Keratinocyte (primary cell): ENCODE data around the gene RGS3. TPM values are rescaled to one million over a fixed set of nuclear protein-coding genes. Genes with fewer than 3 reads are reported as not detected.

Experiments used
- DNase-seq: peaks from one replicate; pipeline ENCODE4 v3.0.0-alpha.2; 2011; ENCODE audit warnings: low read depth, missing footprints, low spot score
- FAIRE-seq: peaks from 2 replicates; lab custom pipeline; 2011; peaks lifted over from hg19 to GRCh38; lab: Jason Lieb, UNC
- H2AFZ ChIP-seq: 2 replicates; pipeline ENCODE4 v1.6.0; 2012; ENCODE audit warnings: low read length, control low read depth, inconsistent platforms; ENCODE audit not compliant: control insufficient read depth
- H3K27ac ChIP-seq: 2 replicates; pipeline ENCODE4 v1.5.1; 2011; ENCODE audit warnings: low read length; ENCODE audit not compliant: control insufficient read depth, insufficient read depth
- H3K27me3 ChIP-seq: 3 replicates; pipeline ENCODE4 v1.6.0; 2011; ENCODE audit warnings: low read length; ENCODE audit not compliant: control insufficient read depth, insufficient read depth; ENCODE audit errors: extremely low read depth
- H3K36me3 ChIP-seq, 2 experiments: 2 replicates in 1 of 2; 3 replicates in 1 of 2; pipeline ENCODE4 v1.5.1; 2011; ENCODE audit warnings: low read length in 2 of 2, mild to moderate bottlenecking in 1 of 2; ENCODE audit not compliant: control insufficient read depth in 2 of 2, insufficient read depth in 2 of 2; ENCODE audit errors: extremely low read depth in 1 of 2
- H3K4me1 ChIP-seq: 3 replicates; pipeline ENCODE4 v1.5.1; 2011; ENCODE audit warnings: low read length; ENCODE audit not compliant: control insufficient read depth, insufficient read depth; ENCODE audit errors: extremely low read depth
- H3K4me2 ChIP-seq: 3 replicates; pipeline ENCODE4 v1.6.0; 2011; ENCODE audit warnings: low read depth, low read length; ENCODE audit not compliant: control insufficient read depth, insufficient read depth; ENCODE audit errors: extremely low read depth
- H3K4me3 ChIP-seq, 3 experiments: fragments of 200-600 bp in 1 of 3; sonication (generic) in 1 of 3; 2 replicates in 2 of 3; 3 replicates in 1 of 3; pipeline ENCODE4 v1.5.1; 2011 to 2016; ENCODE audit warnings: low read length in 3 of 3, mild to moderate bottlenecking in 3 of 3, control low read depth in 2 of 3, inconsistent platforms in 1 of 3, low read depth in 1 of 3, mixed read lengths in 1 of 3, mixed run types in 1 of 3, moderate library complexity in 1 of 3; ENCODE audit not compliant: control insufficient read depth in 2 of 3, insufficient read depth in 2 of 3; ENCODE audit errors: extremely low read depth in 1 of 3
- H3K79me2 ChIP-seq: 2 replicates; pipeline ENCODE4 v1.6.0; 2012; ENCODE audit warnings: low read length; ENCODE audit not compliant: control insufficient read depth, insufficient read depth
- H3K9ac ChIP-seq: 3 replicates; pipeline ENCODE4 v1.6.0; 2011; ENCODE audit warnings: low read length; ENCODE audit not compliant: control insufficient read depth, insufficient read depth; ENCODE audit errors: extremely low read depth
- H3K9me1 ChIP-seq: 3 replicates; pipeline ENCODE4 v1.6.0; 2011; ENCODE audit warnings: low read length; ENCODE audit not compliant: control insufficient read depth, insufficient read depth; ENCODE audit errors: extremely low read depth
- H3K9me3 ChIP-seq: 2 replicates; pipeline ENCODE4 v1.5.1; 2012; ENCODE audit warnings: low read depth, low read length; ENCODE audit not compliant: control insufficient read depth
- H4K20me1 ChIP-seq: 3 replicates; pipeline ENCODE4 v1.6.0; 2011; ENCODE audit warnings: low read length; ENCODE audit not compliant: control insufficient read depth, insufficient read depth; ENCODE audit errors: extremely low read depth
- EZH2 ChIP-seq: IDR thresholded peaks from one replicate; pipeline ENCODE4 v1.6.1; 2012; ENCODE audit warnings: inconsistent platforms, mild to moderate bottlenecking, low read length, moderate library complexity
- dilution Hi-C: fragments of 300-500 bp; cut with MboI; formaldehyde crosslinking; loops from one replicate; pipeline ENCODE4 v1.7.0; 2020; ENCODE audit warnings: low sequenced_read_pairs; ENCODE audit not compliant: extremely low pct_ligation_motif_present
- polyA plus RNA-seq, 5 experiments: library from polyadenylated mRNA; depleted of rRNA in 3 of 5; stranded (reverse) in 3 of 5; stranded (forward) in 1 of 5; unstranded in 1 of 5; fragments of >200 nt; gene quantifications; 1 replicate in 1 of 5; 2 replicates in 3 of 5; 3 replicates in 1 of 5; pipeline versions ENCODE4 v1.2.1 to v1.2.3, GENCODE V29; 2011 to 2012; ENCODE audit warnings: missing spikeins in 2 of 5, low read depth in 1 of 5, low replicate concordance in 1 of 5
- TF ChIP-seq, protein P1 (sequence below), 3 experiments: IDR thresholded peaks in 1 of 3; conservative IDR thresholded peaks in 1 of 3; optimal IDR thresholded peaks in 1 of 3; 2 replicates in 2 of 3; 3 replicates in 1 of 3; pipeline versions ENCODE3 to v1.5.1; 2011; ENCODE audit warnings: low read length in 3 of 3, mild to moderate bottlenecking in 3 of 3, moderate library complexity in 2 of 3, control low read depth in 1 of 3, inconsistent platforms in 1 of 3; ENCODE audit not compliant: insufficient read depth in 2 of 3; ENCODE audit errors: extremely low read depth in 1 of 3

The RGS3 gene
- polyA plus RNA-seq, 1 donor (not counting 4 experiments of a cell fraction or from before 2014, with no cell fraction given): 19.6 TPM

DNA sequence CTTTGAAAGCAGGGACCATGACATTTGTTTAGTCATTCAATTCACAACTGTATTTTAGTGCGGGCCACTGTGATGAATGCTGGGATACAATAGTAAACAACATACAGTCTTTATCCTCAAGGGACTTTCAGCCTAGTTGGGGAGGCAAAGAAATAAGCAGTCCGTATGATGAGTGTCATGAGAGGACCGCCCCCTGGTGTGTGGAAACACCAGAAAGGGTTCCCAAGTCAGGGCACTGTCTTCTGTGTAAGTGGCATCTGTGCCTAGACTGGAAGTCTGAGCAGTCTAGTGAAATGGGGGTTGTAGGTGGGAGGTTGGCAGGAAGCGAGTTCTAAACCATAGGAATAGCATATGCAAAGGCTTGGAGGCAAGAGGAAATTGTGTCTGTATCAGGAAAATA, 46.2 kb upstream of the RGS3 start:
- no peak for FAIRE-seq
- TF ChIP-seq, protein P1, sequence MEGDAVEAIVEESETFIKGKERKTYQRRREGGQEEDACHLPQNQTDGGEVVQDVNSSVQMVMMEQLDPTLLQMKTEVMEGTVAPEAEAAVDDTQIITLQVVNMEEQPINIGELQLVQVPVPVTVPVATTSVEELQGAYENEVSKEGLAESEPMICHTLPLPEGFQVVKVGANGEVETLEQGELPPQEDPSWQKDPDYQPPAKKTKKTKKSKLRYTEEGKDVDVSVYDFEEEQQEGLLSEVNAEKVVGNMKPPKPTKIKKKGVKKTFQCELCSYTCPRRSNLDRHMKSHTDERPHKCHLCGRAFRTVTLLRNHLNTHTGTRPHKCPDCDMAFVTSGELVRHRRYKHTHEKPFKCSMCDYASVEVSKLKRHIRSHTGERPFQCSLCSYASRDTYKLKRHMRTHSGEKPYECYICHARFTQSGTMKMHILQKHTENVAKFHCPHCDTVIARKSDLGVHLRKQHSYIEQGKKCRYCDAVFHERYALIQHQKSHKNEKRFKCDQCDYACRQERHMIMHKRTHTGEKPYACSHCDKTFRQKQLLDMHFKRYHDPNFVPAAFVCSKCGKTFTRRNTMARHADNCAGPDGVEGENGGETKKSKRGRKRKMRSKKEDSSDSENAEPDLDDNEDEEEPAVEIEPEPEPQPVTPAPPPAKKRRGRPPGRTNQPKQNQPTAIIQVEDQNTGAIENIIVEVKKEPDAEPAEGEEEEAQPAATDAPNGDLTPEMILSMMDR (optimal IDR thresholded peaks at IDR 0.05 in 1 of 3, IDR thresholded peaks at IDR 0.05 in 1 of 3, conservative IDR thresholded peaks at IDR 0.05 in 1 of 3; ENCODE audit: extremely low read depth in 1 of 3, insufficient read depth in 2 of 3, low read length in 3 of 3): no peak
- TF ChIP-seq EZH2: no peak
- Histone ChIP-seq H3K27ac (no peak overlapping the region), H4K20me1 (no peaks in the 10 kb centered on the region), H3K27me3 (no peaks in the 10 kb centered on the region), H3K4me1 (no peaks in the 10 kb centered on the region), H3K79me2 (no peaks in the 10 kb centered on the region), H2AFZ (no peak overlapping the region), H3K9me1 (no peaks in the 10 kb centered on the region), H3K9me3 (no peaks in the 10 kb centered on the region), H3K36me3 (no peaks in the 10 kb centered on the region), H3K4me3 (no peak overlapping the region), H3K9ac (no peak overlapping the region), H3K4me2 (no peak overlapping the region)
- DNase-seq: no peak
- dilution Hi-C loops: no loop called here

- Histone ChIP-seq H2AFZ (no peak overlapping the region), H3K36me3 (no peaks in the 10 kb centered on the region), H3K4me2 (no peak overlapping the region), H3K79me2 (no peaks in the 10 kb centered on the region), H4K20me1 (no peaks in the 10 kb centered on the region), H3K27me3 (no peaks in the 10 kb centered on the region), H3K9me1 (no peaks in the 10 kb centered on the region), H3K4me1 (no peaks in the 10 kb centered on the region), H3K9me3 (no peaks in the 10 kb centered on the region), H3K9ac (no peak overlapping the region), H3K27ac (no peak overlapping the region), H3K4me3 (no peak overlapping the region)
- DNase-seq (no peak), FAIRE-seq (no peak)
- dilution Hi-C loops: loop anchor here (10.0 kb wide), 1 partner anchor 227 kb away; no protein-coding TSS in a partner anchor
- TF ChIP-seq EZH2: no peak
- TF ChIP-seq, protein P1 (optimal IDR thresholded peaks at IDR 0.05 in 1 of 3, IDR thresholded peaks at IDR 0.05 in 1 of 3, conservative IDR thresholded peaks at IDR 0.05 in 1 of 3; ENCODE audit: extremely low read depth in 1 of 3, insufficient read depth in 2 of 3, low read length in 3 of 3): no peak
Measured at GRCh38 chr9:113421726-113422125, 41.8 kb upstream of the RGS3 start.
